PC-3 (cell line): ENCODE measurements around the gene EPHA2. TPM values are rescaled to one million over a fixed set of nuclear protein-coding genes. Genes with fewer than 3 reads are reported as not detected.
A peak's percentile ranks its signal among the peaks of the same experiment; 100 is the strongest.

Experiments
- ATAC-seq: fragments of 200-7000 bp; cut with Tn5 transposase; 2 replicates; pipeline ENCODE4 v1.9.1; 2020; ENCODE audit warnings: mild to moderate bottlenecking, moderate library complexity
- BruUV-seq: library from RNA; stranded (reverse); fragments of 400-500 nt; replicated peaks from 2 replicates; lab custom pipeline; 2021; lab: Mats Ljungman, UMichigan
- CTCF ChIA-PET: fragments of 300-600 bp; sonication (Branson Sonifier 250); formaldehyde crosslinking; loops from one replicate; lab custom pipeline; 2022; ENCODE audit warnings: antibody characterized with exemption; lab: Charles Lee
- POLR2A ChIA-PET: fragments of 300-600 bp; sonication (Branson Sonifier 250); formaldehyde crosslinking; loops from one replicate; lab custom pipeline; 2022; ENCODE audit warnings: antibody characterized with exemption; ENCODE audit not compliant: unreplicated experiment; lab: Charles Lee
- DNase-seq: peaks from one replicate; pipeline ENCODE4 v3.0.0-alpha.2; 2015
- H2AFZ ChIP-seq: fragments of 300-600 bp; sonication (generic); 2 replicates; pipeline ENCODE4 v1.6.0; 2016; ENCODE audit warnings: antibody characterized with exemption, low read length
- H3F3A ChIP-seq: fragments of 300-600 bp; sonication (generic); one replicate; pipeline ENCODE4 v1.6.0; 2017; ENCODE audit warnings: antibody characterized with exemption, low read length, control low read depth, mild to moderate bottlenecking; ENCODE audit not compliant: unreplicated experiment
- H3K27ac ChIP-seq: fragments of 300-600 bp; sonication (generic); 2 replicates; pipeline ENCODE4 v1.5.1; 2016; ENCODE audit warnings: mild to moderate bottlenecking, low read length
- H3K27me3 ChIP-seq: fragments of 300-600 bp; sonication (generic); 2 replicates; pipeline ENCODE4 v1.6.1; 2016; ENCODE audit warnings: low read length, mixed read lengths
- H3K36me3 ChIP-seq: fragments of 300-600 bp; sonication (generic); 2 replicates; pipeline ENCODE4 v1.6.1; 2016; ENCODE audit warnings: low read depth, mixed run types, low read length, mixed read lengths
- H3K4me1 ChIP-seq: fragments of 300-600 bp; sonication (generic); 2 replicates; pipeline ENCODE4 v1.5.1; 2016; ENCODE audit warnings: low read length; ENCODE audit not compliant: insufficient read depth
- H3K4me2 ChIP-seq: fragments of 300-600 bp; sonication (generic); 2 replicates; pipeline ENCODE4 v1.6.0; 2016; ENCODE audit warnings: low read length
- H3K4me3 ChIP-seq: fragments of 300-600 bp; sonication (generic); 2 replicates; pipeline ENCODE4 v1.5.1; 2016; ENCODE audit warnings: mild to moderate bottlenecking, low read length, mixed read lengths
- H3K79me2 ChIP-seq: fragments of 300-600 bp; sonication (generic); 2 replicates; pipeline ENCODE4 v1.6.1; 2017; ENCODE audit warnings: low read length, mixed read lengths
- H3K9ac ChIP-seq: fragments of 300-600 bp; sonication (generic); 2 replicates; pipeline ENCODE4 v1.6.0; 2016; ENCODE audit warnings: mild to moderate bottlenecking, low read length
- H3K9me2 ChIP-seq: fragments of 300-600 bp; sonication (generic); replicated peaks from 2 replicates; pipeline ENCODE4 v1.6.1; 2016; ENCODE audit warnings: mixed run types, low read length, mixed read lengths
- H3K9me3 ChIP-seq: fragments of 300-600 bp; sonication (generic); 2 replicates; pipeline ENCODE4 v1.6.1; 2016; ENCODE audit warnings: low read length, mixed read lengths
- H4K20me1 ChIP-seq: fragments of 300-600 bp; sonication (generic); 2 replicates; pipeline ENCODE4 v1.6.1; 2016; ENCODE audit warnings: low read length, mixed read lengths
- EZH2 ChIP-seq: fragments of 300-600 bp; sonication (generic); IDR thresholded peaks from one replicate; pipeline ENCODE4 v1.6.1; 2017; ENCODE audit warnings: antibody characterized with exemption, mild to moderate bottlenecking, low read length; ENCODE audit not compliant: unreplicated experiment
- EZH2phosphoT487 ChIP-seq: fragments of 300-600 bp; sonication (generic); IDR thresholded peaks from 2 replicates; pipeline ENCODE4 v1.6.1; 2018; ENCODE audit warnings: mild to moderate bottlenecking, antibody characterized with exemption, low read length, borderline replicate concordance
- intact Hi-C: fragments of 100-400 bp; cut with micrococcal nuclease; formaldehyde crosslinking; loops from 2 replicates; pipeline ENCODE4 v1.9.0; 2023
- total RNA-seq: library from RNA; depleted of rRNA; stranded (reverse); fragments of >200 nt; gene quantifications from 2 replicates; pipeline ENCODE4 v1.2.3, GENCODE V29; 2014
- TF ChIP-seq, protein P1 (sequence below): fragments of 300-600 bp; sonication (generic); conservative IDR thresholded peaks from 2 replicates; pipeline ENCODE4 v1.5.1; 2017; ENCODE audit warnings: antibody characterized with exemption, low read depth, mild to moderate bottlenecking, low read length

The EPHA2 gene
- total RNA-seq, 1 experiment from 2014 or later, result 459 TPM

DNA sequence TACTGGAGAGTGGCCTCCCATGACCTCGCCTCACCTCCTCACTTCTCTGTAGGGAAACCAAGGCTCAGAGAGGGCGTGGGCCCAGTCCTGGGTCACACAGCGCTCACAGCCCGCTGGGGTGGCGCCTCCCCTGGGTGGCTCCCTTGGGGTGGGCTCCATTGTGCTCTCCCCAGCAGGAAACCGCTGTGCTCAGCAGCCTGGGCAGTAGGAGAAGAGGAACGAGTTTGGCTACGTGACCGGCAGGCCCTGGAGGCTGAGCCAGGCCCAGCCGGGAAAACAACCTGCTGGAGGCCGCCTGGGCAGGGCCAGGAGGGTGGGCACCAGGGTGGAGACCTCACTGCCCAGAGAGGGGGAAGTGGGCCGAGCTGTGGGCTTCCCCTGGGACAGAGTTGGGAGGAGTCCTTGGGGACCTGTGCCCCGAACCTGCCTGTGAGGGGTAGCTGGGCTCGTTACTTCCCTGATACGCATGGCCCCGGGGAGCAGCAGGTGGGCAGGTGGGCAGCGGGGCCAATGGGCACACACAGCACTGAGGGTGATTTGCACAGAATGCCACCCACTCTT lies 67.4 kb downstream of the EPHA2 start:
- no peak overlapping the region for H3K9ac ChIP-seq
- H3K36me3 ChIP-seq, result no peaks in the 10 kb centered on the region
- BruUV-seq, result no TSS peak
- no peaks in the 10 kb centered on the region for H3F3A ChIP-seq
- no peak overlapping the region for H3K4me3 ChIP-seq
- no peak overlapping the region for H3K4me2 ChIP-seq
- POLR2A ChIA-PET, result no interaction called here
- H3K27ac ChIP-seq, result peak overlapping the region; percentile 31
- DNase-seq (no peak), ATAC-seq (no peak)
- H3K79me2 ChIP-seq, result no peaks in the 10 kb centered on the region
- CTCF ChIA-PET, result interaction anchor here (0.5 kb wide), 1 partner anchor 102 kb away, joined by 6 read pairs; no protein-coding TSS in a partner anchor
- no peaks in the 10 kb centered on the region for H3K9me2 ChIP-seq
- no peaks in the 10 kb centered on the region for H3K9me3 ChIP-seq
- H3K4me1 ChIP-seq, result peaks cover 20% of the 10 kb centered on the region
- TF ChIP-seq, protein P1, sequence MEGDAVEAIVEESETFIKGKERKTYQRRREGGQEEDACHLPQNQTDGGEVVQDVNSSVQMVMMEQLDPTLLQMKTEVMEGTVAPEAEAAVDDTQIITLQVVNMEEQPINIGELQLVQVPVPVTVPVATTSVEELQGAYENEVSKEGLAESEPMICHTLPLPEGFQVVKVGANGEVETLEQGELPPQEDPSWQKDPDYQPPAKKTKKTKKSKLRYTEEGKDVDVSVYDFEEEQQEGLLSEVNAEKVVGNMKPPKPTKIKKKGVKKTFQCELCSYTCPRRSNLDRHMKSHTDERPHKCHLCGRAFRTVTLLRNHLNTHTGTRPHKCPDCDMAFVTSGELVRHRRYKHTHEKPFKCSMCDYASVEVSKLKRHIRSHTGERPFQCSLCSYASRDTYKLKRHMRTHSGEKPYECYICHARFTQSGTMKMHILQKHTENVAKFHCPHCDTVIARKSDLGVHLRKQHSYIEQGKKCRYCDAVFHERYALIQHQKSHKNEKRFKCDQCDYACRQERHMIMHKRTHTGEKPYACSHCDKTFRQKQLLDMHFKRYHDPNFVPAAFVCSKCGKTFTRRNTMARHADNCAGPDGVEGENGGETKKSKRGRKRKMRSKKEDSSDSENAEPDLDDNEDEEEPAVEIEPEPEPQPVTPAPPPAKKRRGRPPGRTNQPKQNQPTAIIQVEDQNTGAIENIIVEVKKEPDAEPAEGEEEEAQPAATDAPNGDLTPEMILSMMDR, result no peak
- no peak for TF ChIP-seq EZH2phosphoT487
- no peak for TF ChIP-seq EZH2
- intact Hi-C loops, result no loop called here
- H4K20me1 ChIP-seq, result no peaks in the 10 kb centered on the region
- no peaks in the 10 kb centered on the region for H3K27me3 ChIP-seq
- H2AFZ ChIP-seq, result no peak overlapping the region

DNA sequence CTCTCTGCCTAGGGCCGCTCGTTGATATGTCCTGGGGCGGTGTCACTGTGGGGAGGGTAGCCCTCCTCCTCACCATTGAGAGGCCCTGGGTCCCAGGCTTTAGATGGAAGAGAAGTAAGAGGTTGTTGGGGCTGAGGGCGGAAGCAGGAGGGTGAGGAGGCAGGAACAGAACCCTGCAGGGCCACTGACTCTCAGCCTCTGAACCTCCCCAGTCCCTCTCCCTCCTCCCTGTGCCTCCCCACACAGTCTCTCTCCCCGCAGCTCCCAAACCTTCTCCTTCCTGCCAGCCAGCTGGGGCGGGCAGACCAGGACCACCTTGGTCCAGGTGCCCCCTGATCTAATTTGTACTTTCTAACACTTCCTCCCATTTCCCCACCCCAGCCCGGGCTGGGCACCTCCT lies 68.1 kb downstream of the EPHA2 start:
- Histone ChIP-seq H3F3A (no peaks in the 10 kb centered on the region), H3K4me3 (no peak overlapping the region), H3K27ac (no peak overlapping the region), H3K9ac (no peak overlapping the region), H3K36me3 (no peaks in the 10 kb centered on the region), H3K79me2 (peaks cover 1% of the 10 kb centered on the region; the same call in 1 of the 2 replicates), H3K9me2 (no peaks in the 10 kb centered on the region), H3K27me3 (no peaks in the 10 kb centered on the region), H3K4me1 (peaks cover 20% of the 10 kb centered on the region), H3K9me3 (no peaks in the 10 kb centered on the region), H2AFZ (no peak overlapping the region), H3K4me2 (no peak overlapping the region), H4K20me1 (no peaks in the 10 kb centered on the region)
- POLR2A ChIA-PET, result no interaction called here
- TF ChIP-seq EZH2, result no peak
- TF ChIP-seq, protein P1, result no peak
- no peak for TF ChIP-seq EZH2phosphoT487
- no peak for DNase-seq
- no peak for ATAC-seq
- intact Hi-C loops, result no loop called here
- BruUV-seq, result no TSS peak
- CTCF ChIA-PET, result no interaction called here

DNA sequence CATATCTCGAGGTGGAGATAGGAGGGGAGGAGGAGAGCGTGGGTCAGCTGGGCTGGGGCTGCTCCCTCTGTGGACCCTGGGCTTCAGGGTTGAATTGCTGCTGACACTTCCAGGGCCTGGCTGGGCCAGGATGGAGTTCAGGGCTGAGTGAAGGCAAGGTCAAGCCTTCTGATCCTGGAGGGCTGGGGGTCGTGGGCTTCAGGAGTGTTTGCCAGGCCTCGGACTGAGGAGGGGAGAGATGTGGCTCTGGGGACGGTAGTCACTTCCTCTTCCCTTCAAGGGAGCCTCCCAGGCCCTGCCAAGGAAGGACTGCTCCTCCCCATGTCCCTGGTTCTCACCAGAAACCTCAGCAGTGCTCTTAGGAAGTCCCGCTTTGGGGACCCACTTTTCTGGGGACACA lies 70.3 kb downstream of the EPHA2 start:
- no peaks in the 10 kb centered on the region for H3K9me3 ChIP-seq
- H3F3A ChIP-seq, result no peaks in the 10 kb centered on the region
- BruUV-seq, result no TSS peak
- intact Hi-C loops, result no loop called here
- H3K27me3 ChIP-seq, result no peaks in the 10 kb centered on the region
- peaks cover 16% of the 10 kb centered on the region for H3K4me1 ChIP-seq
- no peak overlapping the region for H3K9ac ChIP-seq
- no peak overlapping the region for H2AFZ ChIP-seq
- CTCF ChIA-PET, result interaction anchor here (0.6 to 0.7 kb wide), 2 partner anchors 24 to 69 kb away, joined by 4 to 5 read pairs; no protein-coding TSS in a partner anchor
- DNase-seq (no peak), ATAC-seq (no peak)
- no peaks in the 10 kb centered on the region for H4K20me1 ChIP-seq
- H3K4me3 ChIP-seq, result no peak overlapping the region
- TF ChIP-seq, protein P1, result no peak
- TF ChIP-seq EZH2phosphoT487, result no peak
- TF ChIP-seq EZH2, result no peak
- H3K79me2 ChIP-seq, result peaks cover 4% of the 10 kb centered on the region; the same call in 1 of the 2 replicates
- no peak overlapping the region for H3K27ac ChIP-seq
- no peaks in the 10 kb centered on the region for H3K36me3 ChIP-seq
- no peak overlapping the region for H3K4me2 ChIP-seq
- no peaks in the 10 kb centered on the region for H3K9me2 ChIP-seq
- POLR2A ChIA-PET, result no interaction called here
